HG02970 (cell line): ENCODE data around the gene SMARCE1.

Experiments used
- ATAC-seq: cut with Tn5 transposase; IDR thresholded peaks from one replicate; pipeline ENCODE4 v1.9.1; 2021; ENCODE audit warnings: mild to moderate bottlenecking, moderate library complexity, moderate number of reproducible peaks; ENCODE audit not compliant: unreplicated experiment, low FRiP score

The SMARCE1 gene

GRCh38 chr17:40647624-40648383 lies at the start of gene SMARCE1:
TSS of gene SMARCE1 (minus strand) at chr17:40647818. CDS start at chr17:40645802, 2,016 bp downstream.
- ATAC-seq: peak; percentile 68

- ATAC-seq: no peak
Observed at GRCh38 chr17:40697297-40697696, 49.7 kb upstream of the SMARCE1 start.

GRCh38 chr17:40696651-40697072 lies 49.0 kb upstream of the SMARCE1 start:
- ATAC-seq: no peak

GRCh38 chr17:40695874-40696472 lies 48.4 kb upstream of the SMARCE1 start:
- no peak for ATAC-seq

GRCh38 chr17:40694584-40694983 lies 47.0 kb upstream of the SMARCE1 start:
- ATAC-seq: no peak

GRCh38 chr17:40687106-40687505 lies 39.5 kb upstream of the SMARCE1 start:
- no peak for ATAC-seq

- no peak for ATAC-seq
Observed at GRCh38 chr17:40686192-40686591, 38.6 kb upstream of the SMARCE1 start.

- no peak for ATAC-seq
Observed at GRCh38 chr17:40680998-40681397, 33.4 kb upstream of the SMARCE1 start.

- ATAC-seq: no peak
Observed at GRCh38 chr17:40679523-40679907, 31.9 kb upstream of the SMARCE1 start.

GRCh38 chr17:40678902-40679522 lies 31.4 kb upstream of the SMARCE1 start:
- ATAC-seq: no peak

GRCh38 chr17:40675905-40676304 lies 28.3 kb upstream of the SMARCE1 start:
- no peak for ATAC-seq

- ATAC-seq: no peak
Observed at GRCh38 chr17:40672654-40673053, 25.0 kb upstream of the SMARCE1 start.

GRCh38 chr17:40671282-40671681 lies 23.7 kb upstream of the SMARCE1 start:
- ATAC-seq: no peak

GRCh38 chr17:40666331-40666730 lies 18.7 kb upstream of the SMARCE1 start:
- ATAC-seq: no peak

- ATAC-seq: no peak
Observed at GRCh38 chr17:40664582-40665333, 17.1 kb upstream of the SMARCE1 start, which contains the start of gene KRT222. TSS of gene KRT222 (minus strand) at chr17:40665177. CDS start at chr17:40665099, 78 bp downstream.

- ATAC-seq: no peak
Observed at GRCh38 chr17:40663252-40663651, 15.6 kb upstream of the SMARCE1 start.

GRCh38 chr17:40659911-40660310 lies 12.3 kb upstream of the SMARCE1 start:
- ATAC-seq: no peak

GRCh38 chr17:40658396-40658795 lies 10.8 kb upstream of the SMARCE1 start:
- no peak for ATAC-seq

- ATAC-seq: no peak
Observed at GRCh38 chr17:40651939-40652338, 4.3 kb upstream of the SMARCE1 start.

GRCh38 chr17:40648384-40648968 lies 858 bp upstream of the SMARCE1 start:
- peak; percentile 17 for ATAC-seq
